A549 (cell line): ENCODE data around the gene RRP15. TPM values are rescaled to one million over a fixed set of nuclear protein-coding genes. Genes with fewer than 3 reads are reported as not detected.
A peak's percentile ranks its signal among the peaks of the same experiment; 100 is the strongest.

ENCODE experiments used
- ATAC-seq, 2 experiments: fragments of 200-7000 bp in 1 of 2; fragments of >200 bp in 1 of 2; cut with Nextera tagmentation in 1 of 2; cut with Tn5 transposase in 1 of 2; 3 replicates each; pipeline versions ENCODE4 v1.8.0 to v1.9.1; 2018 to 2020; ENCODE audit warnings: mild to moderate bottlenecking in 1 of 2, moderate library complexity in 1 of 2
- CTCF ChIA-PET: fragments of 300-600 bp; sonication (Branson Sonifier 250); formaldehyde crosslinking; extraction: SDS; loops from one replicate; lab custom pipeline; 2021; ENCODE audit warnings: antibody characterized with exemption, inconsistent platforms; lab: Yijun Ruan, JAX
- POLR2A ChIA-PET: fragments of 350-600 bp; formaldehyde crosslinking; extraction: SDS; loops from one replicate; lab custom pipeline; 2021; ENCODE audit warnings: antibody characterized with exemption, inconsistent platforms; lab: Yijun Ruan, JAX
- DNase-seq, 2 experiments: peaks; one replicate each; pipeline versions ENCODE4 v3.0.0 to v3.0.0-alpha.2; 2011 to 2016; ENCODE audit warnings: low read depth in 1 of 2, low spot score in 1 of 2
- FAIRE-seq: peaks from 2 replicates; lab custom pipeline; 2011; peaks lifted over from hg19 to GRCh38; lab: Jason Lieb, UNC
- H3K27ac ChIP-seq, 2 experiments: fragments of >200 bp; sonication (Bioruptor Twin); formaldehyde crosslinking; 3 replicates each; pipeline ENCODE4 v1.5.1; 2016 to 2017
- H3K4me1 ChIP-seq: fragments of >200 bp; sonication (Bioruptor Twin); formaldehyde crosslinking; 3 replicates; pipeline ENCODE4 v1.6.1; 2016
- H3K4me2 ChIP-seq: fragments of >200 bp; sonication (Bioruptor Twin); formaldehyde crosslinking; 3 replicates; pipeline ENCODE4 v1.6.1; 2016
- H3K4me3 ChIP-seq: fragments of >200 bp; sonication (Bioruptor Twin); formaldehyde crosslinking; 3 replicates; pipeline ENCODE4 v1.5.1; 2016
- H3K9me3 ChIP-seq: fragments of >200 bp; sonication (Bioruptor Twin); formaldehyde crosslinking; 3 replicates; pipeline ENCODE4 v1.6.1; 2016
- CBX8 ChIP-seq: fragments of 200-600 bp; sonication (generic); IDR thresholded peaks from 2 replicates; pipeline ENCODE4 v1.6.1; 2016
- CEBPB ChIP-seq, 2 experiments: fragments of >200 bp in 1 of 2; sonication (Bioruptor Twin) in 1 of 2; formaldehyde crosslinking in 1 of 2; IDR thresholded peaks; 2 replicates each; pipeline ENCODE4 v1.6.1; 2012 to 2016
- CHD2 ChIP-seq: fragments of 150-350 bp; IDR thresholded peaks from 2 replicates; pipeline ENCODE4 v1.6.1; 2014; ENCODE audit warnings: low read length; ENCODE audit not compliant: partially characterized antibody
- FOSB ChIP-seq: fragments of 250-450 bp; sonication (Bioruptor Pico); IDR thresholded peaks from 2 replicates; pipeline ENCODE4 v1.5.0; 2020; ENCODE audit warnings: mild to moderate bottlenecking, moderate library complexity
- FOSL2 ChIP-seq, 2 experiments: fragments of 450-650 bp in 1 of 2; fragments of >200 bp in 1 of 2; sonication (Bioruptor Twin) in 1 of 2; formaldehyde crosslinking; IDR thresholded peaks; 2 replicates each; pipeline versions ENCODE4 v1.5.0 to v1.6.1; 2016 to 2020; ENCODE audit warnings: mild to moderate bottlenecking in 1 of 2, moderate library complexity in 1 of 2
- GATA3 ChIP-seq: IDR thresholded peaks from 2 replicates; pipeline ENCODE4 v1.6.1; 2012; ENCODE audit warnings: borderline replicate concordance
- HDAC2 ChIP-seq: fragments of 200-600 bp; sonication (generic); IDR thresholded peaks from 2 replicates; pipeline ENCODE4 v1.6.1; 2016
- JUNB ChIP-seq: fragments of >200 bp; sonication (Bioruptor Twin); formaldehyde crosslinking; IDR thresholded peaks from 2 replicates; pipeline ENCODE4 v1.6.1; 2016
- MAZ ChIP-seq: fragments of 150-350 bp; IDR thresholded peaks from 2 replicates; pipeline ENCODE4 v1.6.1; 2014; ENCODE audit warnings: antibody characterized with exemption, low read depth, low read length, borderline replicate concordance
- NPAS2 ChIP-seq: fragments of 250-450 bp; sonication (Bioruptor Pico); IDR thresholded peaks from 2 replicates; pipeline ENCODE4 v1.8.0; 2022; ENCODE audit warnings: mild to moderate bottlenecking, moderate library complexity, borderline replicate concordance
- RAD21 ChIP-seq, 2 experiments: fragments of >200 bp in 1 of 2; sonication (Bioruptor Twin) in 1 of 2; formaldehyde crosslinking in 1 of 2; IDR thresholded peaks in 1 of 2; conservative IDR thresholded peaks in 1 of 2; 2 replicates in 1 of 2; 3 replicates in 1 of 2; pipeline ENCODE4 v1.6.1; 2012 to 2018; ENCODE audit warnings: inconsistent platforms in 1 of 2
- RARB ChIP-seq: fragments of 250-450 bp; sonication (Bioruptor Pico); IDR thresholded peaks from 2 replicates; pipeline ENCODE4 v1.8.0; 2021; ENCODE audit warnings: mild to moderate bottlenecking, moderate library complexity
- RNF2 ChIP-seq: fragments of 200-600 bp; sonication (generic); IDR thresholded peaks from 2 replicates; pipeline ENCODE4 v1.6.1; 2016; ENCODE audit warnings: low read depth, mild to moderate bottlenecking, antibody characterized with exemption, moderate library complexity, borderline replicate concordance
- SMC3 ChIP-seq: fragments of >200 bp; sonication (Bioruptor Twin); formaldehyde crosslinking; IDR thresholded peaks from 3 replicates; pipeline ENCODE4 v1.6.1; 2018; ENCODE audit warnings: inconsistent platforms
- ZC3H11A ChIP-seq: fragments of 450-650 bp; IDR thresholded peaks from 2 replicates; pipeline ENCODE4 v1.6.1; 2014; ENCODE audit warnings: antibody characterized with exemption, mild to moderate bottlenecking
- ZNF302 ChIP-seq: fragments of 250-450 bp; sonication (Bioruptor Pico); IDR thresholded peaks from 2 replicates; pipeline ENCODE4 v1.9.0; 2021; ENCODE audit warnings: inconsistent platforms, mild to moderate bottlenecking, moderate library complexity
- WGBS: methylation state at CpG from one replicate; pipeline ENCODE4 v1.1.6; 2017; ENCODE audit errors: missing lambda C conversion rate; 5-methylcytosine and 5-hydroxymethylcytosine counted together
- polyA plus RNA-seq, 4 experiments: library from polyadenylated mRNA; depleted of rRNA in 3 of 4; stranded (reverse); fragments of >200 nt; fragmentation: RNase III in 1 of 4; extraction: RNeasy Plus Mini Kit Qiagen cat#74134 plus additional on column Dnase treatment in 1 of 4; gene quantifications; 2 replicates in 3 of 4; 3 replicates in 1 of 4; pipeline ENCODE4 v1.2.3, GENCODE V29; 2011 to 2017
- TF ChIP-seq, protein P1 (sequence below): fragments of >200 bp; sonication (Bioruptor Twin); formaldehyde crosslinking; IDR thresholded peaks from 3 replicates; pipeline ENCODE4 v1.5.1; 2016
- TF ChIP-seq, protein P2 (sequence below): fragments of 250-450 bp; sonication (Bioruptor Pico); IDR thresholded peaks from 2 replicates; pipeline ENCODE4 v1.5.0; 2021; ENCODE audit warnings: mild to moderate bottlenecking, moderate library complexity, borderline replicate concordance
- TF ChIP-seq, protein P3 (sequence below): IDR thresholded peaks from 2 replicates; pipeline ENCODE4 v1.6.1; 2012
- TF ChIP-seq, protein P4 (sequence below): fragments of 150-350 bp; IDR thresholded peaks from 2 replicates; pipeline ENCODE4 v1.6.1; 2014; ENCODE audit warnings: low read depth, mild to moderate bottlenecking, low read length

Gene RRP15
- polyA plus RNA-seq, 2 of the 4 experiments (the other 2 are of a cell fraction) = 15.6 to 19.5 TPM

DNA sequence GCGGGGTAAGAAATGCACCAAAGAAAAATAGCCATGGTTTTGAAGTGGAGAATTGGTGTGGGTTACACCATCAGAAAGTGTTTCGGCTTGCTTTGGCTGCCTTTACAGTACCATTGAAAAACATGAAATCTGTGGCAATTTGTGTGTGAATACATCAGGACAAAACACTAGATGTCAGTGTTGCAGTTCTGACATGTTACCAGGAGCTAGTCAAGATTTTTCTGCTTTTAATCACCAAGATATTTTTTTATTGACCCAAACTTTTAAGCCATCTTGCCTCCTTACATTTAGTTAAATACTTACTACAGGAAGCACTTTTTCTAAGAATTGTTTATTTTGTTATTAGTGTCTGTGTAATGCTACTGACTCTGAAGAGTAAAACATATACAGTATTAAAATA lies 14.3 kb downstream of the RRP15 start:
- Histone ChIP-seq H3K27ac (no peak overlapping the region), H3K4me3 (no peak overlapping the region), H3K4me1 (peaks cover 28% of the 10 kb centered on the region), H3K9me3 (no peaks in the 10 kb centered on the region), H3K4me2 (peak overlapping the region; percentile 26; the same call in 1 of the 3 replicates)
- WGBS = 27% methylated on average over 2 of the region's 2 CpGs
- CTCF ChIA-PET = interaction anchor here (0.7 to 2.7 kb wide), 11 partner anchors 11 to 1513 kb away, joined by 3 to 11 read pairs (median 5); no protein-coding TSS in a partner anchor
- FAIRE-seq = no peak
- peak; percentile 26 to 62 for DNase-seq
- POLR2A ChIA-PET = interaction anchor here (0.6 to 1.0 kb wide), 2 partner anchors 15 to 47 kb away, joined by 3 read pairs; no protein-coding TSS in a partner anchor
- peak; percentile 77 to 88; a peak in 5 of 6 replicates for ATAC-seq
- TF ChIP-seq HDAC2 (no peak), RAD21 (conservative IDR thresholded peaks at IDR 0.05 in 1 of 2, IDR thresholded peaks at IDR 0.05 in 1 of 2) (peak; percentile 68 to 70), SMC3 (peak; percentile 65)
- TF ChIP-seq, protein P1, sequence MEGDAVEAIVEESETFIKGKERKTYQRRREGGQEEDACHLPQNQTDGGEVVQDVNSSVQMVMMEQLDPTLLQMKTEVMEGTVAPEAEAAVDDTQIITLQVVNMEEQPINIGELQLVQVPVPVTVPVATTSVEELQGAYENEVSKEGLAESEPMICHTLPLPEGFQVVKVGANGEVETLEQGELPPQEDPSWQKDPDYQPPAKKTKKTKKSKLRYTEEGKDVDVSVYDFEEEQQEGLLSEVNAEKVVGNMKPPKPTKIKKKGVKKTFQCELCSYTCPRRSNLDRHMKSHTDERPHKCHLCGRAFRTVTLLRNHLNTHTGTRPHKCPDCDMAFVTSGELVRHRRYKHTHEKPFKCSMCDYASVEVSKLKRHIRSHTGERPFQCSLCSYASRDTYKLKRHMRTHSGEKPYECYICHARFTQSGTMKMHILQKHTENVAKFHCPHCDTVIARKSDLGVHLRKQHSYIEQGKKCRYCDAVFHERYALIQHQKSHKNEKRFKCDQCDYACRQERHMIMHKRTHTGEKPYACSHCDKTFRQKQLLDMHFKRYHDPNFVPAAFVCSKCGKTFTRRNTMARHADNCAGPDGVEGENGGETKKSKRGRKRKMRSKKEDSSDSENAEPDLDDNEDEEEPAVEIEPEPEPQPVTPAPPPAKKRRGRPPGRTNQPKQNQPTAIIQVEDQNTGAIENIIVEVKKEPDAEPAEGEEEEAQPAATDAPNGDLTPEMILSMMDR = peak; percentile 75

DNA sequence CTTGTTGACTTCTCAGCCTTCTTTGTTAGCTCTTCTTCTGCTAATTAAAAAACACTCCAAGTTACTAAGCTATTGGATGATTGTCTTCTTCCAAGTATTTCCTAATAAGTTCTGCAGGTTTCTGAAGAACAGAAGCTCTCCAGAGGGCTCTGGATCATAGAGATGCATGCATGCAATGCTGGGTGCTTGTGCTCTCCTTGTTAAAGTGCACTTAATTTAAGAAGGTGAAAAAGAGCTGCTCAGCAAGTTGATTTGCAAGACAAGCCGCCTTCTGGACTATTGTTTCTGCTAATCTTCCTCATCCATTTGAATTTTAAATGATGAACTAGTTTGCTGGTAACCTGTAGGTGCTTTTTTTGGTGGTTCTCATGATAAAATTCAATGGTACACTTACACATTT lies 16.1 kb downstream of the RRP15 start:
- FAIRE-seq = no peak
- ATAC-seq = no peak
- H3K27ac ChIP-seq = no peak overlapping the region
- ChIA-PET POLR2A (interaction anchor here (0.6 kb wide), 1 partner anchor 1074 kb away, joined by 3 read pairs; no protein-coding TSS in a partner anchor), CTCF (interaction anchor here (0.6 to 2.7 kb wide), 5 partner anchors 9 to 1750 kb away, joined by 3 to 8 read pairs (median 3); no protein-coding TSS in a partner anchor)
- DNase-seq = no peak
- peaks cover 19% of the 10 kb centered on the region for H3K4me1 ChIP-seq
- TF ChIP-seq MAZ (no peak), RARB (CRISPR knock-in tag) (no peak), NPAS2 (CRISPR knock-in tag) (no peak), FOSB (no peak), CHD2 (no peak), RNF2 (no peak), JUNB (no peak), ZC3H11A (no peak), HDAC2 (no peak), CBX8 (no peak), FOSL2 (IDR thresholded peaks at IDR 0.05) (no peak), FOSL2 (CRISPR knock-in tag; IDR thresholded peaks at IDR 0.05) (no peak), ZNF302 (CRISPR knock-in tag) (no peak), GATA3 (no peak), CEBPB (IDR thresholded peaks at IDR 0.05) (no peak)
- TF ChIP-seq, protein P2, sequence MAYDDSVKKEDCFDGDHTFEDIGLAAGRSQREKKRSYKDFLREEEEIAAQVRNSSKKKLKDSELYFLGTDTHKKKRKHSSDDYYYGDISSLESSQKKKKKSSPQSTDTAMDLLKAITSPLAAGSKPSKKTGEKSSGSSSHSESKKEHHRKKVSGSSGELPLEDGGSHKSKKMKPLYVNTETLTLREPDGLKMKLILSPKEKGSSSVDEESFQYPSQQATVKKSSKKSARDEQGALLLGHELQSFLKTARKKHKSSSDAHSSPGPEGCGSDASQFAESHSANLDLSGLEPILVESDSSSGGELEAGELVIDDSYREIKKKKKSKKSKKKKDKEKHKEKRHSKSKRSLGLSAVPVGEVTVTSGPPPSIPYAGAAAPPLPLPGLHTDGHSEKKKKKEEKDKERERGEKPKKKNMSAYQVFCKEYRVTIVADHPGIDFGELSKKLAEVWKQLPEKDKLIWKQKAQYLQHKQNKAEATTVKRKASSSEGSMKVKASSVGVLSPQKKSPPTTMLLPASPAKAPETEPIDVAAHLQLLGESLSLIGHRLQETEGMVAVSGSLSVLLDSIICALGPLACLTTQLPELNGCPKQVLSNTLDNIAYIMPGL (CRISPR knock-in tag) = no peak
- TF ChIP-seq, protein P3, sequence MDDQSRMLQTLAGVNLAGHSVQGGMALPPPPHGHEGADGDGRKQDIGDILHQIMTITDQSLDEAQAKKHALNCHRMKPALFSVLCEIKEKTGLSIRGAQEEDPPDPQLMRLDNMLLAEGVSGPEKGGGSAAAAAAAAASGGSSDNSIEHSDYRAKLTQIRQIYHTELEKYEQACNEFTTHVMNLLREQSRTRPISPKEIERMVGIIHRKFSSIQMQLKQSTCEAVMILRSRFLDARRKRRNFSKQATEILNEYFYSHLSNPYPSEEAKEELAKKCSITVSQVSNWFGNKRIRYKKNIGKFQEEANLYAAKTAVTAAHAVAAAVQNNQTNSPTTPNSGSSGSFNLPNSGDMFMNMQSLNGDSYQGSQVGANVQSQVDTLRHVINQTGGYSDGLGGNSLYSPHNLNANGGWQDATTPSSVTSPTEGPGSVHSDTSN = no peak
- TF ChIP-seq, protein P4, sequence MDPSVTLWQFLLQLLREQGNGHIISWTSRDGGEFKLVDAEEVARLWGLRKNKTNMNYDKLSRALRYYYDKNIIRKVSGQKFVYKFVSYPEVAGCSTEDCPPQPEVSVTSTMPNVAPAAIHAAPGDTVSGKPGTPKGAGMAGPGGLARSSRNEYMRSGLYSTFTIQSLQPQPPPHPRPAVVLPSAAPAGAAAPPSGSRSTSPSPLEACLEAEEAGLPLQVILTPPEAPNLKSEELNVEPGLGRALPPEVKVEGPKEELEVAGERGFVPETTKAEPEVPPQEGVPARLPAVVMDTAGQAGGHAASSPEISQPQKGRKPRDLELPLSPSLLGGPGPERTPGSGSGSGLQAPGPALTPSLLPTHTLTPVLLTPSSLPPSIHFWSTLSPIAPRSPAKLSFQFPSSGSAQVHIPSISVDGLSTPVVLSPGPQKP = no peak
- H3K9me3 ChIP-seq = no peaks in the 10 kb centered on the region
- no peak overlapping the region for H3K4me3 ChIP-seq
- 92% methylated on average over 1 of the region's 1 CpG for WGBS
- H3K4me2 ChIP-seq = no peak overlapping the region
